NCI-H510A treated with DMSO at 0.1 percent for 48 hours (cell line): Measurements from ENCODE around the gene BPIFB2.

Experiments used
- DNase-seq: peaks from one replicate; lab custom pipeline; 2025; lab: John Stamatoyannopoulos, UW

The BPIFB2 gene

GRCh38 chr20:32984631-32985354 lies 22.7 kb upstream of the BPIFB2 start:
- no peak for DNase-seq

- no peak for DNase-seq
Measured at GRCh38 chr20:32985596-32985995, 21.9 kb upstream of the BPIFB2 start.

GRCh38 chr20:32986331-32986966 lies 21.1 kb upstream of the BPIFB2 start:
- DNase-seq, result no peak

- DNase-seq, result no peak
Measured at GRCh38 chr20:32987044-32987825, 20.3 kb upstream of the BPIFB2 start.

GRCh38 chr20:32988008-32988407 lies 19.5 kb upstream of the BPIFB2 start:
- DNase-seq, result no peak

- DNase-seq, result no peak
Measured at GRCh38 chr20:32989507-32990283, 17.8 kb upstream of the BPIFB2 start.

- no peak for DNase-seq
Measured at GRCh38 chr20:32990426-32990825, 17.1 kb upstream of the BPIFB2 start.

GRCh38 chr20:32991383-32991782 lies 16.1 kb upstream of the BPIFB2 start:
- no peak for DNase-seq

GRCh38 chr20:32991792-32992641 lies 15.5 kb upstream of the BPIFB2 start:
- DNase-seq, result no peak

- DNase-seq, result no peak
Measured at GRCh38 chr20:32993496-32994050, 13.9 kb upstream of the BPIFB2 start.

GRCh38 chr20:32995802-32996201 lies 11.7 kb upstream of the BPIFB2 start:
- no peak for DNase-seq

GRCh38 chr20:32997431-32997830 lies 10.1 kb upstream of the BPIFB2 start:
- DNase-seq, result no peak

- DNase-seq, result no peak
Measured at GRCh38 chr20:32999603-33000250, 7.8 kb upstream of the BPIFB2 start.

- no peak for DNase-seq
Measured at GRCh38 chr20:33000802-33001466, 6.6 kb upstream of the BPIFB2 start.

- DNase-seq, result no peak
Measured at GRCh38 chr20:33002087-33002808, 5.3 kb upstream of the BPIFB2 start.

- DNase-seq, result no peak
Measured at GRCh38 chr20:33004141-33004751, 3.3 kb upstream of the BPIFB2 start, which contains the start of gene SUN5. SUN5 (minus strand) TSS chr20:33004433; CDS start chr20:33004340, 93 bp downstream.

- DNase-seq, result no peak
Measured at GRCh38 chr20:33005132-33005566, 2.4 kb upstream of the BPIFB2 start.
